GM12872 (cell line): Measurements from ENCODE around the gene CALM1.

ENCODE experiments used
- CTCF ChIP-seq: IDR thresholded peaks from 3 replicates; pipeline ENCODE4 v1.5.1; 2011; ENCODE audit warnings: low read depth, mild to moderate bottlenecking, low read length, moderate library complexity; ENCODE audit not compliant: insufficient read depth

The CALM1 gene

GRCh38 chr14:90384543-90384911, 12.3 kb upstream of the CALM1 start:
- no peak for TF ChIP-seq CTCF

- TF ChIP-seq CTCF, result no peak
Observed at GRCh38 chr14:90386321-90386720, 10.5 kb upstream of the CALM1 start.

GRCh38 chr14:90387206-90387760, 9.5 kb upstream of the CALM1 start:
- no peak for TF ChIP-seq CTCF

GRCh38 chr14:90388437-90388836, 8.4 kb upstream of the CALM1 start:
- TF ChIP-seq CTCF, result no peak

GRCh38 chr14:90388982-90389381, 7.8 kb upstream of the CALM1 start:
- no peak for TF ChIP-seq CTCF

GRCh38 chr14:90393966-90394365, 2.9 kb upstream of the CALM1 start:
- TF ChIP-seq CTCF, result no peak

- TF ChIP-seq CTCF, result no peak
Observed at GRCh38 chr14:90397425-90398314, 841 bp downstream of the CALM1 start.
